PFSK-1 (cell line): ENCODE results near the gene PANX1.

Experiments used
- FOXP2 ChIP-seq: optimal IDR thresholded peaks from 2 replicates; pipeline ENCODE3; 2011; ENCODE audit warnings: borderline replicate concordance, control low read depth, inconsistent platforms; ENCODE audit not compliant: insufficient read depth; ENCODE audit errors: extremely low read length, extremely low read depth
- POLR2AphosphoS5 ChIP-seq: IDR thresholded peaks from 2 replicates; pipeline ENCODE4 v1.6.1; 2012; ENCODE audit warnings: low read depth, mild to moderate bottlenecking, control low read depth, low read length, moderate library complexity
- REST ChIP-seq, 2 experiments: IDR thresholded peaks; 2 replicates each; pipeline versions ENCODE4 v1.6.1 to v1.8.0; 2011 to 2012; ENCODE audit warnings: low read depth in 2 of 2, low read length in 2 of 2, control low read depth in 1 of 2, inconsistent platforms in 1 of 2, mild to moderate bottlenecking in 1 of 2, moderate library complexity in 1 of 2; ENCODE audit not compliant: insufficient read depth in 1 of 2
- SIN3A ChIP-seq: IDR thresholded peaks from 2 replicates; pipeline ENCODE4 v1.6.1; 2012; ENCODE audit warnings: mild to moderate bottlenecking, low read length, moderate library complexity, borderline replicate concordance; ENCODE audit not compliant: insufficient read depth
- TAF1 ChIP-seq: IDR thresholded peaks from 2 replicates; pipeline ENCODE4 v1.6.1; 2012; ENCODE audit warnings: low read length, control low read depth, borderline replicate concordance; ENCODE audit not compliant: insufficient read depth

PANX1 gene

GRCh38 chr11:94168882-94169281, 40.2 kb downstream of the PANX1 start:
- TF ChIP-seq FOXP2 (no peak), REST (IDR thresholded peaks at IDR 0.05; ENCODE audit: insufficient read depth in 1 of 2, low read depth in 2 of 2, low read length in 2 of 2) (no peak), POLR2AphosphoS5 (no peak), SIN3A (no peak)

DNA sequence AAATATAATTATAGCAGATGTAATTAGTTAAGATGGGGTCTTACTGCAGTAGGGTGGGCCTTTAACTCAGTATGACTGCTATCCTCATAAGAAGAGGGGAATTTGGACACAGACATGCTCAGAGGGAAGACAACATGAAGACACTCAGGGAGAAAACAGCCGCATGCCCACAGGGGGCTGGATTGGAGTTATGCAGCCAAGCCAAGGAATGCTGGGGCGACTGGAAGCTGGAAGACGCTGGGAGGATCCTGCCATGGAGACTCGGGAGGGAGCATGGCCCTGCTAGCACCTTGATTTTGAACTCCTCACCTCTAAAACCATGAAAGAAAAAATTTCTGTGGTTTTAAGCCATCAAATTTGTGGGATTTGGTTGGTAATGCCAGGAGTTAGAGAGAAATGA, 40.9 kb downstream of the PANX1 start:
- TF ChIP-seq TAF1: no peak
- TF ChIP-seq SIN3A: no peak
- no peak for TF ChIP-seq POLR2AphosphoS5
- no peak for TF ChIP-seq FOXP2
- TF ChIP-seq REST (IDR thresholded peaks at IDR 0.05; ENCODE audit: insufficient read depth in 1 of 2, low read depth in 2 of 2, low read length in 2 of 2): no peak

DNA sequence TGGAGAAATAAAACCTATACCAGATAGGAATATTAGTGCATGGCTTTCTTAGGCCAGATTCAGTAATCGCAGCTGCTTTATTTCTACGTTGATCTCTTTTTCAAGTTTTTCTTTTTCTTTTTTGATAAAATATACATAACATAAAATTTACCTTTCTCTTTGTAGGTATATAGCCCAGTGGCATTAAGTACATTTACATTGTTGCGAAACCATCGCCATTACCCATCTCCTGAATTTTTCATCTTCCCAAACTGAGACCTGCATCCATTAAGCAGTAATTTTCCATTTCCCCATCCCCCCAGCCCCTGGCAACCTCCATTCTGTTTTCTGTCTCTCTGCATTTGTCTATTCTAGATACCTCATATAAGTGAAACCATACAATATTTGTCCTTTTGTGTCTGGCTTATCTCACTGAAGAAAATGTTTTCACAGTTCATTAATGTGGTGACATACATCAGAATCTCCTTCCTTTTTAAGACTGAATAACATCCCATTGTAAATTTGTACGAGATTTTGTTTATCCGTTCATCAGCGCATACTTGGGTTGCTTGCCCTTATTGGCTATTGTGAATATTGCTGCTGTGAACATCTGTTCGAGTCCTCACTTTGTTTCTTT, 41.4 kb downstream of the PANX1 start:
- TF ChIP-seq SIN3A (no peak), TAF1 (no peak)

DNA sequence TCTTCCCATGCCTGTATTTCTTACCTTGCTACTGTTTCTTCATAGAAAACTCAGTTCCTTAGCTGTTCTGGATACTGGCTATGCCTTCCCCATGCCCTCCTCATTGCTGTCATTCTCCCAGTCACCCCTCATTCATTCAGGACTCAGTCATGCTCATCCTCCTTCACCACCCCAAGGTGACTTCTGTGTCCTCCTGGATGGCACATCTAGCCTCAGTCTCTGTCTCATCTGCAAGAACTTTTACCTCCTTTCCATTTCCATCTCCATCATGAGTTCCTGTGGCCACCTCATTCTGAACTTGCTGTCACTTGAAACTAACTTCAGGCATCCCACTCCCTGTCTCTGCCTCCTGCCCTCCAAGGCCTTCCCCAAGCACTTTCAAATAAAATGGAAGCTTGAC, 42.3 kb downstream of the PANX1 start:
- no peak for TF ChIP-seq POLR2AphosphoS5
- no peak for TF ChIP-seq FOXP2
- no peak for TF ChIP-seq TAF1
- no peak for TF ChIP-seq REST (IDR thresholded peaks at IDR 0.05; ENCODE audit: insufficient read depth in 1 of 2, low read depth in 2 of 2, low read length in 2 of 2)
- no peak for TF ChIP-seq SIN3A

GRCh38 chr11:94171693-94172440, 43.2 kb downstream of the PANX1 start:
- no peak for TF ChIP-seq TAF1
- TF ChIP-seq REST (IDR thresholded peaks at IDR 0.05; ENCODE audit: insufficient read depth in 1 of 2, low read depth in 2 of 2, low read length in 2 of 2): no peak
- TF ChIP-seq SIN3A: no peak
